HG03196 (cell line): ENCODE measurements around the gene TP53BP1.
"Not testable (repeated sequence)": the region's sequence is repeated elsewhere in the genome, so short reads cannot be mapped to it uniquely, and the experiment has no call there.

Experiments used
- ATAC-seq: cut with Tn5 transposase; IDR thresholded peaks from one replicate; pipeline ENCODE4 v1.9.1; 2021; ENCODE audit not compliant: unreplicated experiment

TP53BP1 gene, protein sequence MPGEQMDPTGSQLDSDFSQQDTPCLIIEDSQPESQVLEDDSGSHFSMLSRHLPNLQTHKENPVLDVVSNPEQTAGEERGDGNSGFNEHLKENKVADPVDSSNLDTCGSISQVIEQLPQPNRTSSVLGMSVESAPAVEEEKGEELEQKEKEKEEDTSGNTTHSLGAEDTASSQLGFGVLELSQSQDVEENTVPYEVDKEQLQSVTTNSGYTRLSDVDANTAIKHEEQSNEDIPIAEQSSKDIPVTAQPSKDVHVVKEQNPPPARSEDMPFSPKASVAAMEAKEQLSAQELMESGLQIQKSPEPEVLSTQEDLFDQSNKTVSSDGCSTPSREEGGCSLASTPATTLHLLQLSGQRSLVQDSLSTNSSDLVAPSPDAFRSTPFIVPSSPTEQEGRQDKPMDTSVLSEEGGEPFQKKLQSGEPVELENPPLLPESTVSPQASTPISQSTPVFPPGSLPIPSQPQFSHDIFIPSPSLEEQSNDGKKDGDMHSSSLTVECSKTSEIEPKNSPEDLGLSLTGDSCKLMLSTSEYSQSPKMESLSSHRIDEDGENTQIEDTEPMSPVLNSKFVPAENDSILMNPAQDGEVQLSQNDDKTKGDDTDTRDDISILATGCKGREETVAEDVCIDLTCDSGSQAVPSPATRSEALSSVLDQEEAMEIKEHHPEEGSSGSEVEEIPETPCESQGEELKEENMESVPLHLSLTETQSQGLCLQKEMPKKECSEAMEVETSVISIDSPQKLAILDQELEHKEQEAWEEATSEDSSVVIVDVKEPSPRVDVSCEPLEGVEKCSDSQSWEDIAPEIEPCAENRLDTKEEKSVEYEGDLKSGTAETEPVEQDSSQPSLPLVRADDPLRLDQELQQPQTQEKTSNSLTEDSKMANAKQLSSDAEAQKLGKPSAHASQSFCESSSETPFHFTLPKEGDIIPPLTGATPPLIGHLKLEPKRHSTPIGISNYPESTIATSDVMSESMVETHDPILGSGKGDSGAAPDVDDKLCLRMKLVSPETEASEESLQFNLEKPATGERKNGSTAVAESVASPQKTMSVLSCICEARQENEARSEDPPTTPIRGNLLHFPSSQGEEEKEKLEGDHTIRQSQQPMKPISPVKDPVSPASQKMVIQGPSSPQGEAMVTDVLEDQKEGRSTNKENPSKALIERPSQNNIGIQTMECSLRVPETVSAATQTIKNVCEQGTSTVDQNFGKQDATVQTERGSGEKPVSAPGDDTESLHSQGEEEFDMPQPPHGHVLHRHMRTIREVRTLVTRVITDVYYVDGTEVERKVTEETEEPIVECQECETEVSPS (N-terminal part only)

DNA sequence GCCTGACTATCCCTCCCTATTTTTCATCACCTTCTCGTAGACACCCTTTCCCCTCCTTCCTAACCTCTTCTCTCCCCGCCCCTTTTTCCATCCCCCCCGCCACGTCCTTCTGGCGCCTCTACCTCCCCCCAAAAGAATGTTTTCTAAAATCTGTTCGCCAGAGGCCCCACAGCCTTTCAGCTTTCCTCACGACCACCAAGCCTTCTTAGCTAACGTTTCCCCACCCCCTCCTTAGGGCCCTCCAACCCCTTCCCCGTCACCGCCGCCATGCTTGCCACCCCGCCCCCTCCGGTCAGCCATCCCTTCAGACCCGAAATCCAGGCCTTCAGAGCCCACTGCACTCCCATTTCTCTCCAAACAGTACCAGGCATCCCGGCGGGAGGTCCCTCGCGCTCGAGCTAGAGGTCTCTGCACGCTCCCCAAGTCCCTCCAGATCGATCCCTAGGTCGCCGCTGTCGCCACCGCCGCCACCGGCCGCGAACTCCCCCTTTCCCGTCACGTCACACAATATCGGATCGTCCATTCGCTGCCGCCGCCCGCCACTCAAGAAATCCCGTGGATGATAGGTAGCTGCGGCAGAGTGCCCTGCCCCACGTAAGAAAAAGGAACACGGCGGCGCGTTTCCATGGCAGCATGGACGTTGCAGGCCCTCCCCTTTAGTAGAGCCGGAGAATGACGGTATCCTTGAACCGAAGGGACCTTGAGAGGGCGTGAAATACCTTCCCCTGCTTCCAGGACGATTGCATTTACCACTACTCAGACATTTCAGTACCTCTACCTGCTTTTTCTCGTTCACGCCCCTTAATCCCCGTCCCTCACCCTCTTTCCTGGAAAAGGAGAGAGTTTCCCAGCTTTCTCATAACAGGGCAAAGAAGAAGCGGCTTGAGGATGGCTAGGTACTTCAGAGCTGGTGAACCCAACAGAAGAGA, at the start of gene TP53BP1:
Gene TP53BP1, minus strand, starts transcription at position 484 of the 929 bp plus-strand sequence. Its CDS starts 113 bp downstream, at position 371.
- peak; percentile 94 for ATAC-seq

DNA sequence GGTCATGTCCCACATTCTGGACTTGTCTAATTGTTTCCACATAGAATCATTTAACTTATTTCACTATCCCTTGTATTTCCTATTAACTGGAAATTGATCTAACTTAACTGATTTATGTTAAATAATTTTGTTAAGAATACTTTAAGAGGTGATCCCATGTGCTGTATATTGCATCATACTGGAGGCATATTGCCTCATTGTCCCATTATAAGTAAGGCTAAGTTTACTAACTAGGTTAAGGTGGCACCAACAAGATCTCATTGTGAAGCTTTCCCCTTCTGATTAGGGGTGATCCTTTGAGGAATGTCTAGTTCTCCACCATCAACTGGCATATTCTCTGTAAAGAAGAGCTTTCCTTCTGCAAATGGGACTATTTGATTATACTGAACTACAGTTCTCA, 48.8 kb upstream of the TP53BP1 start:
- no peak for ATAC-seq

DNA sequence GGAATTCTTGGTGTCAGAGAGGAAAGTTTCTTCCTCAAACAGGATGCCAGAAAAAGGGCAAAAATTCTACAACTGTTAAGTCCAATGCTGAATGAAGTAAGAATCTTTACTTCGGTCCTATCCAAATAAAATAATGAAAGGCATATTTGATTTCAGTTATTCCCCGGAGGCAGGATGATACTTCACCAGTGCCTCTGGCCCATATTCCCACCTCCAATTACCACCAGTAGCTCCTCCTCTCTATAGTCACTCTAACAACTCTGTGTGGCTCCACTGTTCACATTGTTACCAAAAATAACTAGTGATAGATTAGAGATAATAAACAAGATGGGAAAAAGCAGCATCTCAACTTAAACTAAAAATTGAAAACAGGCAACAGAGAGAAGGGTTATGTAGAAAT, 45.1 kb upstream of the TP53BP1 start:
- ATAC-seq: no peak

DNA sequence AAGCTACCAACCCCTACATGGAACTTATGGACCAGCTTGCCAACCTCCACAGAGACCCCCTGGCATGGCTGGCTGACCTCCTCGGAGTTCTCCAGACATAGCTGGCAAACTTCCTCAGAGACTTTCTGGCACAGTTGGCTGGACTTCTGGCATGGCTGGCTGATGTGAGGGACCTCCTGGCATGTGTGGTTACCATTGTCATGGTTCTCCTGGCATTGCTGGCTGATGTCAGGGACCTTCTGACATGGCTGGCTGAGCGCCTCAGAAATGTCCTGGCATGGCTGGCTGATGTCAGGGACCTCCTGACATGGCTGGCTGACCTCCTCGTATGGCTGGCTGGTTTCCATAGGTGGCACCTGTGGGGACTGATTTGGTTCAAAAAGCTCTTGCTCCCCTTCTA, 41.9 kb upstream of the TP53BP1 start:
- ATAC-seq: no peak

DNA sequence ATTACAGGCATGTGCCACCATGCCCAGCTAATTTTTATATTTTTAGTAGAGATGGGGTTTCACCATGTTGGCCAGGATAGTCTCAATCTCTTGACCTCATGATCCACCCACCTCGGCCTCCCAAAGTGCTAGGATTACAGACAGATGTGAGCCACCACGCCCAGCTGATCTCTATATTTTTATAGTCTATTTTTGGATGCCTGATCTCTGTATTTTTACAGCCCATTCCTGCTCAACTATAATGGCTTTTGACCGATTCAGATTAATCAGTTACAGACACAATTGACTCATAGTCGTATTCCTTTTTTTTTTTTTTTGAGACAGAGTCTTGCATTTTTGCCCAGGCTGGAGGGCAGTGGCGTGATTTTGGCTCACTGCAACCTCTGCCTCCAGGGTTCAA, 39.9 kb upstream of the TP53BP1 start:
- ATAC-seq: not testable (repeated sequence)

DNA sequence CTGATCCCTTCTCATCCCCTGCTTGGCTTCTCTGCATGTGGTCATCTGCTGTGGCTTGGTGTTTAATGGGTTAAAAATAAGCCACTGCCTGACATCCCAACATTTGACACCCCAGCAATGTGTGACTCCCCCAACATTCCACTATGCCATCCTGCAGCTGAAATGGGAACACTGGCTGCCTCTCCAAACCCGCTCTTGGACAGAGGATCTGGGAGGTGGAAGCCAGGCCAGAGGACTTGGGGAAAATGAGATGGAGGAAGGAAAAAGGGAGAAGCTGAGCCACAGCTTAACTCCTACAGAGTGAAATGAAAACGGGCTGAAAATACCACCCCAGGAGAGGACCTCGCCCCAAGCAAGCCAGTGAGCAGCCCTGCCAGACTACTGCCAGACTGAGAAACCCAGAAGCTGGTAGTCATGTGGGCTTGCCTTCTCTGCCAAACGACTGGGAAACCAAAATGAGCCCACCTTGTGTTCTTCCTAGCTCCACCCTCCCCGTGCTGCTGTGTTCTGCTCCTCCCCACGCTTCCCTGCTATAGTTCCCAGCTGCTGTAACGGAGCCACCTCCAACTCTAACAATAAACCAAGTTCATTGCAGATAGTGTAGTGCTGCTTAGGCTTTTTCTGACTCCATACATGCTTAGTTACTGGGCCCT, 38.2 kb upstream of the TP53BP1 start:
- no peak for ATAC-seq

DNA sequence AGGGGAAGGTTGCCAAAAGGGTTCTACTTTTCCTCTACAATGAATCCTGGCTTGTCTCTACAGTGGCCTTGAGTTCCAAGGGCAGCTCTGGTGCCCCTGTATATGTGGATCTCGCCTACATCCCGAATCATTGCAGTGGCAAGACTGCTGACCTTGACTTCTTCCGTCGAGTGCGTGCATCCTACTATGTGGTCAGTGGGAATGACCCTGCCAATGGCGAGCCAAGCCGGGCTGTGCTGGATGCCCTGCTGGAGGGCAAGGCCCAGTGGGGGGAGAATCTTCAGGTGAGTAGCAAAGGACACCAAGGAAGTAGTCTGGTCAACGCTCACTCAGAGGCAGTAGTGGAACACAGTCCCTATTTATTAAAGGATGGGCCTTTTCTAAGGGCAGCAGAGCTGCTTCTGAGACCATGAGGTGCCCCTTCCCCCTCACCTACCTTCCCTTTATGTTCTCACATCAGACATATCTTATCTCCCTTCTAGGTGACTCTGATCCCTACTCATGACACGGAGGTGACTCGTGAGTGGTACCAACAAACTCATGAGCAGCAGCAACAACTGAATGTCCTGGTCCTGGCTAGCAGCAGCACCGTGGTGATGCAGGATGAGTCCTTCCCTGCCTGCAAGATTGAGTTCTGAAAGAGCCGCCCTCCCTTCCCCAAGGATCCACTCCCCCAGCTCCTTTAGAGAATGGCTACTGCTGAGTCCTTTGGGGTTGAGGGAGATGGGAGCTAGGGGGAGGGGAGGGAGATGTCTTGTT, 36.8 kb upstream of the TP53BP1 start:
- no peak for ATAC-seq

DNA sequence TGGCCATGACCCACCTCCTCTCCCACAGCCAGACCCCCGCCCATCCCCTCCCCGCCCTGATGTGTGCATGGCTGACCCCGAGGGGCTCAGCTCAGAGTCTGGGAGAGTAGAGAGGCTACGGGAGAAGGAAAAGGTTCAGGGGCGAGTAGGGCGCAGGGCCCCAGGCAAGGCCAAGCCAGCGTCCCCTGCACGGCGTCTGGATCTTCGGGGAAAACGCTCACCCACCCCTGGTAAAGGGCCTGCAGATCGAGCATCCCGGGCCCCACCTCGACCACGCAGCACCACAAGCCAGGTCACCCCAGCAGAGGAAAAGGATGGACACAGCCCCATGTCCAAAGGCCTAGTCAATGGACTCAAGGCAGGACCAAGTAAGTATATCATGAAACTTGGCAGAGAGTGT, 36.2 kb upstream of the TP53BP1 start:
- ATAC-seq: no peak

DNA sequence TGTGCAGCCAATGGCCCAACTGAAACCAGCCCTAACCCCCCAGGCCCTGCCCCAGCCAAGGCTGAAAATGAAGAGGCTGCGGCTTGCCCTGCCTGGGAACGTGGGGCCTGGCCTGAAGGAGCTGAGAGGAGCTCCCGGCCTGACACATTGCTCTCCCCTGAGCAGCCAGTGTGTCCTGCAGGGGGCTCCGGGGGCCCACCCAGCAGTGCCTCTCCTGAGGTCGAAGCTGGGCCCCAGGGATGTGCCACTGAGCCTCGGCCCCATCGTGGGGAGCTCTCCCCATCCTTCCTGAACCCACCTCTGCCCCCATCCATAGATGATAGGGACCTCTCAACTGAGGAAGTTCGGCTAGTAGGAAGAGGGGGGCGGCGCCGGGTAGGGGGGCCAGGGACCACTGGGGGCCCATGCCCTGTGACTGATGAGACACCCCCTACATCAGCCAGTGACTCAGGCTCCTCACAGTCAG, 35.6 kb upstream of the TP53BP1 start:
- no peak for ATAC-seq

DNA sequence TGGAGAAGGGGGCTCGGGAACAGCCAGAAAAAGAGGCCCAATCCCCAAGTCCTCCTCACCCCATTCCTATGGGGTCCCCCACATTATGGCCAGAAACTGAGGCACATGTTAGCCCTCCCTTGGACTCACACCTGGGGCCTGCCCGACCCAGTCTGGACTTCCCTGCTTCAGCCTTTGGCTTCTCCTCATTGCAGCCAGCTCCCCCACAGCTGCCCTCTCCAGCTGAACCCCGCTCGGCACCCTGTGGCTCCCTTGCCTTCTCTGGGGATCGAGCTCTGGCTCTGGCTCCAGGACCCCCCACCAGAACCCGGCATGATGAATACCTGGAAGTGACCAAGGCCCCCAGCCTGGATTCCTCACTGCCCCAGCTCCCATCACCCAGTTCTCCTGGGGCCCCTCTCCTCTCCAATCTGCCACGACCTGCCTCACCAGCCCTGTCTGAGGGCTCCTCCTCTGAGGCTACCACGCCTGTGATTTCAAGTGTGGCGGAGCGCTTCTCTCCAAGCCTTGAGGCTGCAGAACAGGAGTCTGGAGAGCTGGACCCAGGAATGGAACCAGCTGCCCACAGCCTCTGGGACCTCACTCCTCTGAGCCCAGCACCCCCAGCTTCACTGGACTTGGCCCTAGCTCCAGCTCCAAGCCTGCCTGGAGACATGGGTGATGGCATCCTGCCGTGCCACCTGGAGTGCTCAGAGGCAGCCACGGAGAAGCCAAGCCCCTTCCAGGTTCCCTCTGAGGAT, 35.0 kb upstream of the TP53BP1 start:
- ATAC-seq: no peak

DNA sequence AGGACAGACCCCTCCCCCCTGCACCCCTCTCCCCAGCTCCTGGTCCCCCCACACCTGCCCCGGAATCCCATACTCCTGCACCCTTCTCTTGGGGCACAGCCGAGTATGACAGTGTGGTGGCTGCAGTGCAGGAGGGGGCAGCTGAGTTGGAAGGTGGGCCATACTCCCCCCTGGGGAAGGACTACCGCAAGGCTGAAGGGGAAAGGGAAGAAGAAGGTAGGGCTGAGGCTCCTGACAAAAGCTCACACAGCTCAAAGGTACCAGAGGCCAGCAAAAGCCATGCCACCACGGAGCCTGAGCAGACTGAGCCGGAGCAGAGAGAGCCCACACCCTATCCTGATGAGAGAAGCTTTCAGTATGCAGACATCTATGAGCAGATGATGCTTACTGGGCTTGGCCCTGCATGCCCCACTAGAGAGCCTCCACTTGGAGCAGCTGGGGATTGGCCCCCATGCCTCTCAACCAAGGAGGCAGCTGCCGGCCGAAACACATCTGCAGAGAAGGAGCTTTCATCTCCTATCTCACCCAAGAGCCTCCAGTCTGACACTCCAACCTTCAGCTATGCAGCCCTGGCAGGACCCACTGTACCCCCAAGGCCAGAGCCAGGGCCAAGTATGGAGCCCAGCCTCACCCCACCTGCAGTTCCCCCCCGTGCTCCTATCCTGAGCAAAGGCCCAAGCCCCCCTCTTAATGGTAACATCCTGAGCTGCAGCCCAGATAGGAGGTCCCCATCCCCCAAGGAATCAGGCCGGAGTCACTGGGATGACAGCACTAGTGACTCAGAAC, 34.3 kb upstream of the TP53BP1 start:
- ATAC-seq: no peak

DNA sequence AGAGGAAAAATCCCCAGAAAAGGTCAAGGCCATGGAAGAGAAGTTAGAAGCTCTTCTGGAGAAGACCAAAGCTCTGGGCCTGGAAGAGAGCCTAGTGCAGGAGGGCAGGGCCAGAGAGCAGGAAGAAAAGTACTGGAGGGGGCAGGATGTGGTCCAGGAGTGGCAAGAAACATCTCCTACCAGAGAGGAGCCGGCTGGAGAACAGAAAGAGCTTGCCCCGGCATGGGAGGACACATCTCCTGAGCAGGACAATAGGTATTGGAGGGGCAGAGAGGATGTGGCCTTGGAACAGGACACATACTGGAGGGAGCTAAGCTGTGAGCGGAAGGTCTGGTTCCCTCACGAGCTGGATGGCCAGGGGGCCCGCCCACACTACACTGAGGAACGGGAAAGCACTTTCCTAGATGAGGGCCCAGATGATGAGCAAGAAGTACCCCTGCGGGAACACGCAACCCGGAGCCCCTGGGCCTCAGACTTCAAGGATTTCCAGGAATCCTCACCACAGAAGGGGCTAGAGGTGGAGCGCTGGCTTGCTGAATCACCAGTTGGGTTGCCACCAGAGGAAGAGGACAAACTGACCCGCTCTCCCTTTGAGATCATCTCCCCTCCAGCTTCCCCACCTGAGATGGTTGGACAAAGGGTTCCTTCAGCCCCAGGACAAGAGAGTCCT, 33.4 kb upstream of the TP53BP1 start:
- ATAC-seq: no peak

DNA sequence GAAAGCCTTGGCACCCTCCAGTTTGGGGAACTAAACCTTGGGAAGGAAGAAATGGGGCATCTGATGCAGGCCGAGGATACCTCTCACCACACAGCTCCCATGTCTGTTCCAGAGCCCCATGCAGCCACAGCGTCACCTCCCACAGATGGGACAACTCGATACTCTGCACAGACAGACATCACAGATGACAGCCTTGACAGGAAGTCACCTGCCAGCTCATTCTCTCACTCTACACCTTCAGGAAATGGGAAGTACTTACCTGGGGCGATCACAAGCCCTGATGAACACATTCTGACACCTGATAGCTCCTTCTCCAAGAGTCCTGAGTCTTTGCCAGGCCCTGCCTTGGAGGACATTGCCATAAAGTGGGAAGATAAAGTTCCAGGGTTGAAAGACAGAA, 32.2 kb upstream of the TP53BP1 start:
- no peak for ATAC-seq

DNA sequence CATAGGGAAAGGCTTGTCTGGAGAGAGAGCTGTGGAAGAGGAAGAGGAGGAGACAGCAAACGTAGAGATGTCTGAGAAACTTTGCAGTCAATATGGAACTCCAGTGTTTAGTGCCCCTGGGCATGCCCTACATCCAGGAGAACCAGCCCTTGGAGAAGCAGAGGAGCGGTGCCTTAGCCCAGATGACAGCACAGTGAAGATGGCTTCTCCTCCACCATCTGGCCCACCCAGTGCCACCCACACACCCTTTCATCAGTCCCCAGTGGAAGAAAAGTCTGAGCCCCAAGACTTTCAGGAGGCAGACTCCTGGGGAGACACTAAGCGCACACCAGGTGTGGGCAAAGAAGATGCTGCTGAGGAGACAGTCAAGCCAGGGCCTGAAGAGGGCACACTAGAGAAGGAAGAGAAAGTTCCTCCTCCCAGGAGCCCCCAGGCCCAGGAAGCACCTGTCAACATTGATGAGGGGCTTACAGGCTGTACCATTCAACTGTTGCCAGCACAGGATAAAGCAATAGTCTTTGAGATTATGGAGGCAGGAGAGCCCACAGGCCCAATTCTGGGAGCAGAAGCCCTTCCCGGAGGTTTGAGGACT, 31.4 kb upstream of the TP53BP1 start:
- ATAC-seq: no peak

DNA sequence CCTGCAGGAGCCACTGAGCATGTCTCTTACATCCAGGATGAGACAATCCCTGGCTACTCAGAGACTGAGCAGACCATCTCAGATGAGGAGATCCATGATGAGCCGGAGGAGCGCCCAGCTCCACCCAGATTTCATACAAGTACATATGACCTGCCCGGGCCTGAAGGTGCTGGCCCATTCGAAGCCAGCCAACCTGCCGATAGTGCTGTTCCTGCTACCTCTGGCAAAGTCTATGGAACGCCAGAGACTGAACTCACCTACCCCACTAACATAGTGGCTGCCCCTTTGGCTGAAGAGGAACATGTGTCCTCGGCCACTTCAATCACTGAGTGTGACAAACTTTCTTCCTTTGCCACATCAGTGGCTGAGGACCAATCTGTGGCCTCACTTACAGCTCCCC, 30.7 kb upstream of the TP53BP1 start:
- ATAC-seq: no peak

DNA sequence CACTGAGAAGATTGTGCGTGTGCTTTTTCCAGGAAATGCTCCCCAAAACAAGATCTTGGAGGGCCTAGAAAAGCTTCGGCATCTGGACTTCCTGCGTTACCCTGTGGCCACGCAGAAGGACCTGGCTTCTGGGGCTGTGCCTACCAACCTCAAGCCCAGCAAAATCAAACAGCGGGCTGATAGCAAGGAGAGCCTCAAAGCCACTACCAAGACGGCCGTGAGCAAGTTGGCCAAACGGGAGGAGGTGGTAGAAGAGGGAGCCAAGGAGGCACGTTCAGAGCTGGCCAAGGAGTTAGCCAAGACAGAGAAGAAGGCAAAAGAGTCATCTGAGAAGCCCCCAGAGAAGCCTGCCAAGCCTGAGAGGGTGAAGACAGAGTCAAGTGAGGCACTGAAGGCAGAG, 29.3 kb upstream of the TP53BP1 start:
- no peak for ATAC-seq
